Thyroid gland (tissue), 4 donors: Measurements from ENCODE around the gene NRK. TPM values are rescaled to one million over a fixed set of nuclear protein-coding genes. Genes with fewer than 3 reads are reported as not detected.

Source experiments
- DNase-seq, 2 donors: peaks; one replicate each; pipeline ENCODE4 v3.0.0-alpha.2; 2019
- H3K27ac ChIP-seq, 3 donors: fragments of 200-600 bp; sonication (generic); 1 replicate in 2 of 3; 2 replicates in 1 of 3; pipeline ENCODE4 v1.5.1; 2016 to 2019; ENCODE audit warnings: mild to moderate bottlenecking in 1 of 3, moderate library complexity in 1 of 3
- H3K27me3 ChIP-seq: fragments of 200-600 bp; sonication (generic); one replicate; pipeline ENCODE4 v1.5.1; 2019
- H3K36me3 ChIP-seq, 2 donors: fragments of 200-600 bp; sonication (generic); one replicate each; pipeline ENCODE4 v1.5.1; 2016 to 2019
- H3K4me1 ChIP-seq, 2 donors: fragments of 200-600 bp; sonication (generic); one replicate each; pipeline ENCODE4 v1.5.1; 2017 to 2019
- H3K4me3 ChIP-seq, 3 donors: fragments of 200-600 bp; sonication (generic); replicated peaks in 1 of 3; 1 replicate in 2 of 3; 2 replicates in 1 of 3; pipeline ENCODE4 v1.5.1; 2016; ENCODE audit warnings: mild to moderate bottlenecking in 1 of 3
- H3K9me3 ChIP-seq: fragments of 200-600 bp; sonication (generic); one replicate; pipeline ENCODE4 v1.5.1; 2017
- CTCF ChIP-seq, 6 experiments: fragments of 200-600 bp in 3 of 6; fragments of 450-650 bp in 3 of 6; sonication (generic) in 3 of 6; IDR thresholded peaks; one replicate each; pipeline ENCODE4 v1.5.1; 2016 to 2019; ENCODE audit warnings: antibody characterized with exemption in 6 of 6, mild to moderate bottlenecking in 2 of 6, inconsistent platforms in 1 of 6, moderate library complexity in 1 of 6
- POLR2A ChIP-seq, 2 donors: fragments of 450-650 bp; IDR thresholded peaks; one replicate each; pipeline ENCODE4 v1.6.1; 2017; ENCODE audit warnings: antibody characterized with exemption in 2 of 2, mild to moderate bottlenecking in 2 of 2, moderate library complexity in 1 of 2
- WGBS, 2 donors: methylation state at CpG; one replicate each; pipeline ENCODE4 v1.1.5; 2017; 5-methylcytosine and 5-hydroxymethylcytosine counted together
- intact Hi-C: fragments of 100-400 bp; cut with DNase I; formaldehyde crosslinking; loops from one replicate; pipeline ENCODE4 v1.15.1; 2023
- total RNA-seq, 4 donors: library from RNA; depleted of rRNA; stranded (reverse); fragments of >200 nt; gene quantifications; one replicate each; pipeline ENCODE4 v1.2.3, GENCODE V29; 2016

Gene NRK
- total RNA-seq, 4 donors from 2014 or later = 0.67 to 1.9 (median 1.4) TPM

GRCh38 chrX:105869701-105870100 is 47.4 kb downstream of the NRK start:
- no peak for DNase-seq
- 85 to 95% methylated on average over 1 of the region's 1 CpG for WGBS, 2 donors
- H3K4me1 ChIP-seq = no peaks in the 10 kb centered on the region
- intact Hi-C loops = no loop called here
- no peak for TF ChIP-seq CTCF (IDR thresholded peaks at IDR 0.05)
- no peak for TF ChIP-seq POLR2A (IDR thresholded peaks at IDR 0.05)
- H3K9me3 ChIP-seq = no peaks in the 10 kb centered on the region
- no peaks in the 10 kb centered on the region for H3K36me3 ChIP-seq
- H3K4me3 ChIP-seq = no peak overlapping the region
- no peaks in the 10 kb centered on the region for H3K27me3 ChIP-seq
- H3K27ac ChIP-seq = no peak overlapping the region

DNA sequence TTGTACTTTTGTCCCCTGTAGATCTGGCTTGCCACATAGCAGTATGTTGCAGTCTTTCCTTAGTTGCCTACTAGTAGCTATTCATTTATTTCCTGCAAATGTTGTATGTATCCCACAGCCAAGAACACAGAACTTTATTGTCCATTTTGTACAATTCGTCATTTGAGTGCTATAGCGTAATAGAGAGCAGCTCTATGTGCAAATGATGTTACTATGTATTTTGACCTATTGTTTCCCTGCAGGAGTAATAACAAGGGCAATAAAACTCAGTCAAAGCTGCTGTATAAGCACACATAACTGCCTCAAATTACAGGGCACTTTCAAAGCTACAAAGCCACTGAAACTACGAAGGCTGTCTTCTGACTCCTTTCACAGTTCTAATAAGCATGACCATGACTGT is 48.1 kb downstream of the NRK start:
- TF ChIP-seq POLR2A (IDR thresholded peaks at IDR 0.05) = no peak
- no peak for TF ChIP-seq CTCF (IDR thresholded peaks at IDR 0.05)
- no peaks in the 10 kb centered on the region for H3K9me3 ChIP-seq
- 91 to 94% methylated on average over 3 of the region's 3 CpGs for WGBS, 2 donors
- no peaks in the 10 kb centered on the region for H3K4me1 ChIP-seq
- no peaks in the 10 kb centered on the region for H3K27me3 ChIP-seq
- DNase-seq = no peak
- H3K27ac ChIP-seq = no peak overlapping the region
- intact Hi-C loops = no loop called here
- no peaks in the 10 kb centered on the region for H3K36me3 ChIP-seq
- no peak overlapping the region for H3K4me3 ChIP-seq

GRCh38 chrX:105872941-105873340 is 50.6 kb downstream of the NRK start:
- WGBS, 2 donors = 58 to 64% methylated on average over 7 of the region's 7 CpGs
- no peak for TF ChIP-seq POLR2A (IDR thresholded peaks at IDR 0.05)
- no peak for TF ChIP-seq CTCF (IDR thresholded peaks at IDR 0.05)
- no peaks in the 10 kb centered on the region for H3K36me3 ChIP-seq
- no peaks in the 10 kb centered on the region for H3K4me1 ChIP-seq
- no peak overlapping the region for H3K4me3 ChIP-seq
- no peaks in the 10 kb centered on the region for H3K27me3 ChIP-seq
- no peak for DNase-seq
- no peaks in the 10 kb centered on the region for H3K9me3 ChIP-seq
- intact Hi-C loops = no loop called here
- H3K27ac ChIP-seq = no peak overlapping the region

- Histone ChIP-seq H3K36me3 (no peaks in the 10 kb centered on the region), H3K27ac (no peak overlapping the region), H3K4me3 (no peak overlapping the region), H3K4me1 (no peaks in the 10 kb centered on the region), H3K9me3 (no peaks in the 10 kb centered on the region), H3K27me3 (no peaks in the 10 kb centered on the region)
- DNase-seq = no peak
- TF ChIP-seq CTCF (IDR thresholded peaks at IDR 0.05) = no peak
- no peak for TF ChIP-seq POLR2A (IDR thresholded peaks at IDR 0.05)
- WGBS, 2 donors = 86 to 97% methylated on average over 1 of the region's 1 CpG
- intact Hi-C loops = no loop called here
Measured at GRCh38 chrX:105874790-105875189, 52.5 kb downstream of the NRK start.

DNA sequence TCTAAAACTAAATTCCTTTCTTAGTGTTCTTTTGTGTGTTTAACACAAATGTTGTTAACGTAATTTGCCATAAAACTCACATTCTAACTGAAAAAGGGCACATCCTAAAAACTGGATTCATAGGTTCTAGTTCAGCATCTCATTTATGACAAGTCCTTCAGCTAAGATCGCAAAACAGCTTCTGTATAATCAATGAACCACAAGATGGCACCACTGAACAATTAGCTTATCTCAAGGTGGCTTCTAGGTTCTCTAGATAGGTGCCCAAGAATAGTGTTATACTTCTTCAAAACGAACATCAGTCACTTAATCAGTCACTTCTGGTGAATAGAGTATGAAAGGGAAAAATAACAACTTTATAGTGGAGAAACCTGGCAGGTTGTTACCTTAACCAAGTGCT is 54.3 kb downstream of the NRK start:
- Histone ChIP-seq H3K36me3 (no peaks in the 10 kb centered on the region), H3K9me3 (no peaks in the 10 kb centered on the region), H3K4me1 (no peaks in the 10 kb centered on the region), H3K27ac (no peak overlapping the region), H3K4me3 (no peak overlapping the region), H3K27me3 (no peaks in the 10 kb centered on the region)
- intact Hi-C loops = no loop called here
- WGBS, 2 donors = 59 to 73% methylated on average over 3 of the region's 3 CpGs
- TF ChIP-seq CTCF (IDR thresholded peaks at IDR 0.05) = peak in 1 of 6 experiments; percentile 21
- no peak for TF ChIP-seq POLR2A (IDR thresholded peaks at IDR 0.05)
- DNase-seq = no peak
